Right lobe of liver (tissue), 4 donors: ENCODE data around the gene SLC45A3.

Experiments
- POLR2A ChIP-seq: fragments of 450-650 bp; IDR thresholded peaks from one replicate; pipeline ENCODE4 v1.6.1; 2017; ENCODE audit warnings: antibody characterized with exemption, mild to moderate bottlenecking
- TF ChIP-seq, protein P1 (sequence below), 4 donors: fragments of 200-600 bp in 3 of 4; fragments of 450-650 bp in 1 of 4; IDR thresholded peaks; one replicate each; pipeline versions ENCODE4 v1.5.1 to v1.8.0; 2016 to 2022; ENCODE audit warnings: antibody characterized with exemption in 4 of 4, mild to moderate bottlenecking in 2 of 4
- donor health status: DM: no; HTN: no; CAD: no.
- donor health status: DM: no; HTN: no; CAD: no.
- donor health status: DM: no; HTN: yes; CAD: no.

DNA sequence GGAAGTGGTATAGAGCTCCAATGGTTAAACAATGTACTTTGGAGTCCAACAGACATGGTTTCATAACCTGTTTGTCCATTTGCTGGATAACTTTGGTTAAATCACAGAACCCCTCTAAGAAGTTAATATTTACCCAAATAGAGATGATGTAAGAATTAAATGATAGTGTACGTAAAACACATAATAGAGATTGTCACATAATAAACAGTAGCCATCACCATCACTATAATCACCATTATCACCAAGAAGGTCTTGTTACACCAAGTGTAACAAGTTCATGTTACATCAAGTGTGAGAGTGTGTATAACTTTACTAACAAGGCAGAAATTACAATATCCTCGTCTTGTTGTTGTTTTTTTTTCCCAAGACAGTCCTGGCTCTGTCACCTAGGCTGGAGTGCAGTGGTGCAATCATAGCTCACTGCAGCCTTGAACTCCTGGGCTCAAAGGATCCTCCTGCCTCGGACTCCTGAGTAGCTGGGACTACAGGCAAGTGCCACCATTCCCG lies 46.4 kb upstream of the SLC45A3 start:
- TF ChIP-seq, protein P1, sequence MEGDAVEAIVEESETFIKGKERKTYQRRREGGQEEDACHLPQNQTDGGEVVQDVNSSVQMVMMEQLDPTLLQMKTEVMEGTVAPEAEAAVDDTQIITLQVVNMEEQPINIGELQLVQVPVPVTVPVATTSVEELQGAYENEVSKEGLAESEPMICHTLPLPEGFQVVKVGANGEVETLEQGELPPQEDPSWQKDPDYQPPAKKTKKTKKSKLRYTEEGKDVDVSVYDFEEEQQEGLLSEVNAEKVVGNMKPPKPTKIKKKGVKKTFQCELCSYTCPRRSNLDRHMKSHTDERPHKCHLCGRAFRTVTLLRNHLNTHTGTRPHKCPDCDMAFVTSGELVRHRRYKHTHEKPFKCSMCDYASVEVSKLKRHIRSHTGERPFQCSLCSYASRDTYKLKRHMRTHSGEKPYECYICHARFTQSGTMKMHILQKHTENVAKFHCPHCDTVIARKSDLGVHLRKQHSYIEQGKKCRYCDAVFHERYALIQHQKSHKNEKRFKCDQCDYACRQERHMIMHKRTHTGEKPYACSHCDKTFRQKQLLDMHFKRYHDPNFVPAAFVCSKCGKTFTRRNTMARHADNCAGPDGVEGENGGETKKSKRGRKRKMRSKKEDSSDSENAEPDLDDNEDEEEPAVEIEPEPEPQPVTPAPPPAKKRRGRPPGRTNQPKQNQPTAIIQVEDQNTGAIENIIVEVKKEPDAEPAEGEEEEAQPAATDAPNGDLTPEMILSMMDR (IDR thresholded peaks at IDR 0.05): no peak
- no peak for TF ChIP-seq POLR2A
